Suprapubic skin (tissue), 3 donors: Measurements from ENCODE around the gene SRSF3.

Experiments
- CTCF ChIP-seq, 2 donors: fragments of 200-600 bp in 1 of 2; fragments of 450-650 bp in 1 of 2; sonication (generic) in 1 of 2; IDR thresholded peaks; one replicate each; pipeline ENCODE4 v1.5.1; 2016 to 2019; ENCODE audit warnings: antibody characterized with exemption in 2 of 2, mild to moderate bottlenecking in 1 of 2, moderate library complexity in 1 of 2
- POLR2AphosphoS5 ChIP-seq, 3 donors: sonication (generic); formaldehyde crosslinking; IDR thresholded peaks; one replicate each; pipeline ENCODE4 v1.6.1; 2017; ENCODE audit warnings: antibody characterized with exemption in 3 of 3

GRCh38 chr6:36625158-36625919 lies 31.2 kb downstream of the SRSF3 start:
- TF ChIP-seq CTCF (IDR thresholded peaks at IDR 0.05) = no peak
- no peak for TF ChIP-seq POLR2AphosphoS5 (IDR thresholded peaks at IDR 0.05)
